PFSK-1 (cell line): Measurements from ENCODE around the gene LPAR1.

Experiments used
- FOXP2 ChIP-seq: optimal IDR thresholded peaks from 2 replicates; pipeline ENCODE3; 2011; ENCODE audit warnings: borderline replicate concordance, control low read depth, inconsistent platforms; ENCODE audit not compliant: insufficient read depth; ENCODE audit errors: extremely low read length, extremely low read depth
- POLR2AphosphoS5 ChIP-seq: IDR thresholded peaks from 2 replicates; pipeline ENCODE4 v1.6.1; 2012; ENCODE audit warnings: low read depth, mild to moderate bottlenecking, control low read depth, low read length, moderate library complexity
- SIN3A ChIP-seq: IDR thresholded peaks from 2 replicates; pipeline ENCODE4 v1.6.1; 2012; ENCODE audit warnings: mild to moderate bottlenecking, low read length, moderate library complexity, borderline replicate concordance; ENCODE audit not compliant: insufficient read depth
- TAF1 ChIP-seq: IDR thresholded peaks from 2 replicates; pipeline ENCODE4 v1.6.1; 2012; ENCODE audit warnings: low read length, control low read depth, borderline replicate concordance; ENCODE audit not compliant: insufficient read depth

DNA sequence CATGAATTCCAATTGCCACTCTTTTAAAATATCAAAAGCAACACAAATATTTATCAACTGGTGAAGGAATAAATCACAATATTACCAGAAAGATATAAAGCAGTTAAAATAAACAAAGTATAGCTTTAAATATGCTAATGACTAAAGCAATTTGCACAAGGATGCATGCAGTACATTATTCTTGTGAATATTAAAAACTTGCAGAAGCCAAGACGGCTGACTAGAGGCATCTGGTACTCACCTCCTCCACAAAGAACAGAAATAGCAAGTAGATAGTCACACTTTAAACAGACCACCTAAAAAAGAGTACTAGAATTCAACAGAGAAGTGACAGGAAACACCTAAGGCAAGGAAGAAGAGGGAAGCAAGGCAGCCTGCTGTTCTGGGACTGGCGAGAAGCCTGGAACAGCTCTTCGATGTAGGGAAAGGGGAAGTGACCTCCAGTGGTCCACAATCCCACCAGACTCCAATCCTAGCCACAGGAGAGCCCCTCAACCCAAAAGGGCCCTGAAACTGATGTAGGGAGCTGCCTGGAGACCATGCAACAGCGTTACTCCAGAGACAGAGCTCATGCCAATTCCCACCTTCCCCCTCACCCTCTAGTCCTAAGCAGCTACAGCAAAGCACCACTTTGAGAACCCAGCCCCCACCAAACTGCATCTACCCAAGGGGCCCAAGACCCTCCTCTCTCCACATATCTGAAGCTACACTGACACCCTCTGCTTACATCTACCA is 86.3 kb downstream of the LPAR1 start:
- TF ChIP-seq FOXP2 (no peak), POLR2AphosphoS5 (no peak), TAF1 (no peak), SIN3A (no peak)
